SHP77 (cell line): ENCODE data around the gene METTL16.
"Not testable (repeated sequence)": the region's sequence is repeated elsewhere in the genome, so short reads cannot be mapped to it uniquely, and the experiment has no call there.

ENCODE experiments used
- DNase-seq, 2 experiments: peaks; one replicate each; lab custom pipeline; 2025; lab: John Stamatoyannopoulos, UW

METTL16 gene

DNA sequence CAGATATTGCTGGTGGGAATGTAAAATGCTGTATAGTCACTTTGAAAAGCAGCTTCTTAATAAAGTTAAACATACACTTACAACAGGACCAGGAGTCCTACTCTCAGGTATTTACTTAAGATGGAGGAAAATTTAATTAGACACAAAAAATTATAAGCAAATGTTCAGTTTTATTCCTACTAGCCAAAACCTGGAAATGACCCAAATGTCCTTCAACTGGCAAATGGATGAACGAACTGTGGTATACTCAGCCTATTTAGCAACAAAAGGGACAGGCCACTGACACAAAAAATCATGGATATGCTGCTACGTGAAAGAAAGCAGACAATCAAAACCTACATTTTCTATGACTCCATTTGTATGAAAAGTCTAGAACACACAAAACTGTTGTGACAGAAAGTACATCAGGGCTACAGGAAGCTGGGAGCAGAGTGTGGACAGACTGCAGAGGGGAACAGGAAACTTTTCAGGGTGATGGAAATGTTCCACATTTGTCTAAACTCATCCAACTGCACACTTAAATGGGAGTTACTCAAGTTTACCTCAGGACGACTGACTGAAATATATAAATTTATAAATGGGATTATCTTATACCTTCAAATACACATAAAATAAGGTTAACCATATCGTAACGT, 61.6 kb downstream of the METTL16 start:
- DNase-seq, result no peak

DNA sequence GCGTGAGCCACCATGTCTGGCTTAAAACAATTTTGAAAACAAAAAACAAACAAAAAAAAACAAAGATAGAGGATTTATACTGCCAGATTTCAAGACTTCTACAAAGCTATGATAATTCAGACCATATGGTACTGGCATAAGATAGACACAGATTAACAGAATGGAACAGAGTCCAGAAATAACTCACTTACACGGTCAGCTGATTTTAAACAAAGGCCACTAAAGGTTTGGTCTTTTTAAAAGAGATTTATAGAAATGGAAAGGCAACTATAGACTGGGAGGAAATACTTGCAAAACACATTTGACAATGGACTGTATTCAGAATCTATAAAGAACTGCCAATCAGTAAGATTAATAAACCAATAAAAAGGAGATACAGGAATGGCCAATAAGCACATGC, 62.2 kb downstream of the METTL16 start:
- no peak for DNase-seq

DNA sequence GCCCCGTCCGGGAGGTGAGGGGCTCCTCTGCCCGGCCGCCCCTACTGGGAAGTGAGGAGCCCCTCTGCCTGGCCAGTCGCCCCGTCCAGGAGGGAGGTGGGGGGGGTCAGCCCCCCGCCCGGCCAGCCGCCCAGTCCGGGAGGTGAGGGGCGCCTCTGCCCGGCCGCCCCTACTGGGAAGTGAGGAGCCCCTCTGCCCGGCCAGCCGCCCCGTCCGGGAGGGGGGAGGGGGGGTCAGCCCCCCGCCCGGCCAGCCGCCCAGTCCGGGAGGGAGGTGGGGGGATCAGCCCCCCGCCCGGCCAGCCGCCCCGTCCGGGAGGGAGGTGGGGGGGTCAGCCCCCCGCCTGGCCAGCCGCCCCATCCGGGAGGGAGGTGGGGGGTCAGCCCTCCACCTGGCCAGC, 64.2 kb downstream of the METTL16 start:
- DNase-seq, result not testable (repeated sequence)

DNA sequence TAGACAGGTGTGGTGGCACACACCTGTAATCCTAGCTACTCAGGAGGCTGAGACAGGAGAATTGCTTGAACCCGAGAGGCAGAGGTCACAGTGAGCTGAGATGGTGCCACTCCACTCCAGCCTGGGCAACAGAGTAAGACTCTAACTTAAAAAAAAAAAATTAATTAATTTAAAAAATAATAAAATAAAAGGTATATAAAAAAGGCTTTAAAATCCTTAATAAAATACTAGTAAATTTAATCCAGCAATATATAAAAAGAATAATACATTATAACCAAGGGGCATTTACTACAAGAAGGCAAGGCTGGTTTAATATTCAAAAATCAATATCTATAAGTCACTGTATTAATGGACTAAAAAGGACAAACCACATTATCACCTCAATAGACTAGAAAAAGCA, 66.0 kb downstream of the METTL16 start:
- DNase-seq, result no peak

DNA sequence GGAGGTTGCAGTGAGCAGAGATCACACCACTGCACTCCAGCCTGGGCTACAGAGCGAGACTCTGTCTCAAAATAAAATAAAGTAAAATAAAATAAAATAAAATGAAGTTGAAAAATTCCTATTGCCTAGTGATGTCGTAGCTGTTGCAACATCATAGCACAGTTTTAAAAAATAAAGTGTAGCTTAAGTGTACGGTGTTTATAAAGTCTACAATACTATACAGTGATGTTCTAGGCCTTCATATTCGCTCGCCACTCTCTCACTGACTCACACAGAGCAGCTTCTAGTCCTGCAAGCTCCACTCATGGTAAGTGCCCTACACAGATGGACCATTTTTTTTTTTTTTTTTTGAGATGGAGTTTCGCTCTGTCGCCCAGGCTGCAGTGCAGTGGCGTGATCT, 67.3 kb downstream of the METTL16 start:
- no peak for DNase-seq

DNA sequence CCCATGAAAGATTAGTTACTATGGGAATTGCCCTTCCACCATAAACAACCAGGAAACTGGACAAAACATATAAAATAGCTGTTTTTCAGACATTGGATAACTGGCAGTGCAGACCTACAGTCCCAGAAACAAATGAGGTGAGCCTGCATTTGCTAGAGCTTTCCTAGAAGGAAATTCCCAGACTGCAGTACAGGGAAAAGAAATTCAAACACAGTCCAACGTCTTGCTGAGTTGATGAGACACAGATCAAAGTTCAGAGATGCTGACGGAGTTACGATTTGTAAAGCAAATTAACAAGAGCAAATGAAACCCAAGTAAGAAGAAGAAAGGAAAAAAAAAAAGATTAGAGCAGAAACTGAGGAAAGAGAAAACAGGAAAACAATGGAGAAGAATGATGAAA, 69.5 kb downstream of the METTL16 start:
- DNase-seq, result no peak

DNA sequence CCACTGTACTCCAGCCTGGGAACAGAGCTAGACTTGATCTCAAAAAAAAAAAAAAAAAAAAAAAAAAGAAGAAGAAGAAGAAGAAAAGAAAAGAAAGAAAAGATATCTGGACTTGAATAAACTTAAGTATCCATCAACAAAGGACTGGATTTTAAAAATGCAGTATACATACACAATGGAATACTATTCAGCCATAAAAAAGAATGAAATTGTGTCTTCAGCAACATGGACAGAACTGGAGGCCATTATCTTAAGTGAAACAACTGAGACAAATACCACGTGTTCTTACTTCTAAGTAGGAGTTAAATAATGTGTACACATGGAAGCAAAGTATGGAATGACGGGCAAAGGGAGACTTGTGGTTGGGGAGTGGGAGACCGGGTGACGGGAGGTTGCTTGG, 70.8 kb downstream of the METTL16 start:
- no peak for DNase-seq

DNA sequence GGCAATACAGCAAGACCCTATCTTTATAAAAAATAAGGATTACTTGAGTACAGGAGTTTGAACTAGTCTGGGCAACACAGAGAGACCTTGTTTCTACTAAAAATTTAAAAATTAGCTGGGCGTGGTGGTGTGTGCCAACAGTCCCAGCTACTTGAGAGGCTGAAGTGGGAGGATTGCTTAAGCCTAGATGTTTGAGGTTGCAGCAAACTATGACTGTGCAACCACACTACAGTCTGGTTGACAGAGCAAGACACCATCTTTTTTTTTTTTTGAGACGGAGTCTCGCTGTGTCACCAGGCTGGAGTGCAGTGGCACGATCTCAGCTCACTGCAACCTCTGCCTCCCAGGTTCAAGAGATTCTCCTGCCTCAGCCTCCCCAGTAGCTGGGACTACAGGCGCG, 71.7 kb downstream of the METTL16 start:
- DNase-seq, result not testable (repeated sequence)

DNA sequence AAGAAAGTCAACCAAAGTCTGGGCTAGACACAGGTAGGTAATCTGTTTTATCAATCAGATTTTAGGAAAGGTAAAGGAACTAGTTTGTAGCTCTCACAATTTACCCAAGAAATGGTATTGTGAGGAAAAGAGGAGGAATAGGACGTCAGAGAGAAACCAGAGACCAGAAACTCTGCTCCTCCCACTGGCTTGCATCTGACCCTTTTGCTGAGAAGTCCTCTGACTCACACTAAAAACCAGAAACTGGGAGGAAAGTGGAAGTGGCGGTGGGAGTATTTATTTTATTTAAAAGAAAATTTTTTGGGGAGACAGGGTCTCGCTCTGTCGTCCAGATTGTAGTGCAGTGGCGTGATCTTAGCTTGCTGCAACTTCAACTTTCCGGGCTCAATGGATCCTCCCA, 72.9 kb downstream of the METTL16 start:
- DNase-seq, result no peak

DNA sequence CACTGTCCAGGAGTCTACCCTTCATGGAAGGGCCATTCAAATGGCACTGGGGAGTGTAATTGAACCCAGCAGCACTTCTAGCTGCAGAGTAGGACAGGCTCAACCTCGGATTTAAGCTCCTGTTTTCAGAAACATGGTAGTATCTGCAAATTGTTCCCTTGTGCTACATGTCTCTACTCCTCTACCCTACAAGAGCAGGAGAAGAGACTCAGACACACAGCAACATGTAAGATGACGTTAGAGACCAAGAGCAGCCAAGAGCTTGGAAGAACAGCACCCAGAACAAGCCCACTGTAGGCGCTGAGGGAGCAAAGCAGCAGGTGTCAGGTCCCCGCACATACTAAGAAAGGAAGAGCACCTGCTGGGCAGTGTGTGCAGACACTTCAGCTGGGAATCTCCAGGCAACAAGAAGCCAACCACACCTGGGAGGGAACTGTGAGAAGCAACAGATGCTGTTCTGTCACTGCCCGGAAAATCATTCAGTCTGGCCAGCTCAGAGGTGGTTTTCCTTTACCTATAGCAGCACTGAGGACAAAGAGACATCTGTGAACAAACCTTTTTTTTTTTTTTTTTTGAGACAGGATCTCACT, 75.3 kb downstream of the METTL16 start:
- peak; percentile 95 to 97 for DNase-seq

DNA sequence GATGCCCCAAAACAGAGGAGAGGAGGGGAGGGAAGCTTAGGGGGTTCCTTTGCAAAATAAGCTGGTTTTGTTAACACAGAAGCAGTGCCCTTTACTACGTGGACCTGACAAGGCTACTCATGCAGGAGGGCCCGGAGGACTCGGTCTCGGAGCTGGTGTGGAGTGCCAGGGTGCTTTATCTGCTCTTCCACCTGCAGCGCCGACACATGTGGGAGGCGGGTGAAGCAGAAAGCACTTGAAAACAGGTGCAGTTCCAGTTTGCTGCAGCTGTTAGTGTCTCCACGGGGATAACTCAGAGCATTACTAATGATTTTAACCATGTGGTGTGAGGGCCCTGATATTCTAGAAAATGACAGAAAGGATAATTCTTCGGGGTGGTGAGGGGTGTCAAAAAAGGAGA, 75.8 kb downstream of the METTL16 start:
- peak; percentile 94 to 95 for DNase-seq

DNA sequence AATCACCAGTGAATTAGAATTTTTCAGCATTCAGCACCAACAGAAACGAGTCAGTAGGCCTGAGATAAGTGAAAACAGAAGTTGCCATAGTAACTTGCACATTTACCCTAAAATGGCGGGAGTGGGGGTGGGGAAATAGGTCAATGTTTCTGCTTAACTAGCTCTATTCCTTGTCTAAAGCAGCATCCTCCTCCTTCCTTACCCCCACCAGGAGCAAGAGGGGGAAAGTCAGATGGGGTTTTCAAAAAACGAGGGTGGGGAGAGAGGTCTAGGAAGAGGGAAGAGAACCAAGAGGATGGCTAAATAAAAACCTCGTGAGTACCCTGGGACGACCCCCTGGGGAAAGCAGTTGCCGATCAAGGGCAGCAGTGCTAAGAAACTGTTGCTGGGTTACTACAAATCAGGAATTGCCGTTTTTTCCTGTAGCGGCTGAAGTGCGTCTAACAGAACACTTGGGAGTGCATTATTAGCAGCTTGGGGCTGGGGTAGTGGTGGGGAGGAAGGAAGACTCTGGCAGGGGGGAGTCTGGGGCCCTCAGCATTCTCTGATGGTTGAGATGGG, 76.4 kb downstream of the METTL16 start:
- no peak for DNase-seq

DNA sequence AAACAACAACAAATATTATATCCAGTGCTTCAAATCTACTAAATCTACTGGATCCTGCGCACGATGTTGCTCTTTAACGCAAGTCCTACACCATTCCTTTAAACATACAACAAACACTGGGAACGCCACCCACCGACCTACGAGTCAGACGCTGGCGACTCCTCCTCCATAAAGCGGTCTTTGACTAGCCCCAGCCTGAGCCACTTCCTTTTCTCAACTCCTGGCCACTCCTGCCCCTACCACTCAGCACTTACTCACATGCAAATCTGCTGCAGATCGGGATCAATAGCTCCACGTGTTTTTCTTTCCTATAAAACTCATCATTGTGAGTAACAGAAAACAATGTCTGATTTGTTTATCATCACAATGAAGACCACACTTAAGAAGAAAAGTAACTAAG, 78.0 kb downstream of the METTL16 start:
- DNase-seq, result no peak

DNA sequence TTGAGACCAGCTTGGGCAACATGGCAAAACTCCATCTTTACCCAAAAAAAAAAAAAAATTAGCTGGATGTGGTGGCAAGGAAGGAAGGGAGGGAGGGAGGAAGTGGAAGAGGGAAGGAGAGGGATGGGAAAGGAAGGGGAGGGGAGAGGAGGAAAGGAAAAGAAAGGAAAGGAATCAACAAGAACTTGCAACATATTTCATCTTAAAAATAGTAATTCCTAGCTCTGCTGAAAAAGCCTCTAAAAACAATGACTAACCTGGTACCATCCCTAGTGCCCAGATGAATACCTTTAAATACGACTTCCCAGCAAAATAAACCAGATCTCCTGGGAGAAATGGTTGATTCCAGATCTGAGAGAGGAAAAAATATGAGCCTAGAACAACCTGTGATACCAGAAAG, 83.8 kb downstream of the METTL16 start:
- no peak for DNase-seq

DNA sequence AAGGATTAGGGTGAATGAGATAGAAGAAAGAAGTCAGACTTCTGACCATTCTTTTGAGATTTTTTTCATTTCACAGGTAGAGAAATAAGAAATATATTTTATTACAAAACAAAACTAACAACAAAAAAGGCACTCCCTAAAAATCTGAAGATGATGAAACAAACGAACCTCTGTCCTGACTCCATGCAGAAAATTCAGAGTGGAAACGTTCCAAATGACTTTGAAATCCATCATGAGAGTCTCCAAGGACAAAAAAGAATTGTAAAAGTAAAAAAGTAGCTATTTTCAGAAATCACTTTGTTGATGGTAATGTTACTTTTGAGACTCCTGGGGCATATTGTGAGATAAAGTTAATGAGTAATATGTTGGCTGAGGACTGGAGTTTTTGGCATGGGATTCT, 84.5 kb downstream of the METTL16 start:
- no peak for DNase-seq

DNA sequence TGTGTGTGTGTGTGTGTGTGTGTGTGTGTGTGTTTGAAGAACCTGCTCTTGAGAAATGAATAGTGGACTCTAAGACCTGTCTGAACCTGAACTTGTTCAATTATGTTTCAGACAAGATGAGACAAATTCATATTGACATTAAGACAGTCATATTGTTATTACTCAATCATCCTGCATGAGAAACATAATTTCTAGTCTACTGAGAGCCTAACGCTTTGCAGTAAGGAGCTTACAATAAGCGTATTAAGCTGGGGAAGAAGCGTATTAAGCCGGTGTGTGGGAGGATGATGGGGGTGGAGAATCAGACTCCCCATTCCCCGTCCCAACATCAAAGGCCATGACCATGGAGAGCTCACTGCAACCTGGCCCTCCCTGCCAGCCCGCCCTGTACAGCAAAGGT, 88.4 kb downstream of the METTL16 start:
- DNase-seq, result no peak

DNA sequence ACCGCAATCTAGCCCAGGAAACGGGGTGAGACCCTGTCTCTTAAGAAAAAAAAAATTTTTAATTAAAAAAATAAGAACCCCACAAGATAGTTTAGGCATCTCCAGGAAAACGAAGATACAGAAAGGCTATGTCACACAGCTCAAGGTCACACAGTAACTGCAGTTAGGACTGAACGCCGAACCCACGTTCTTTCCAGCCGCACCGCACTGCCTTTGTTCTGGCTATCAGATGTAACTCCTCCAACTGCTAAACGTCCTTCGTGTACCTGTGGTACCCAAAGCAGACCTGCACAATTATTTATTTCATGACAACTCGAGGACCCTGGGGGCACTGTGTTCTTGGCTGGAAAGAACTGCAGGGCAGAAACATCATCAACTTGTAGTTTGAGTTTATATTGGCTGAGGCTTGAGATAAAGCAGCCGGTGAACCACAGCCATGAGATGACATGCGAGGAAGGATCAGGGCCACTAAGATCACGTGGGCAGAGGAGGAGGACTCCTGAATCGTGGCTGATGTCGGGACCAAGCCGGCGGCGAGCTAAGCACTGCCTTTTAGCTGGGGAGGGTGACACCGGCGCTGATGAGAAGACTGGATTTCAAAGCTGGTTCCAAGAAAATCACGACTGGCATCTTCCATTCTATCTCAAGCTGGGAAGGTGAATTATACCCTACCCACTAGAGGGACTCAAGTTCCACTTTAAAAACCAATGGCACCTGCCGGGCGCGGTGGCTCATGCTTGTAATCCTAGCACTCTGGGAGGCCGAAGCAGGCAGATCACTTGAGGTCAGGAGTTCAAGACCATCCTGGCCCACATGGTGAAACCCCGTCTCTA, 90.2 kb downstream of the METTL16 start:
- peak in 1 of 2 experiments; percentile 13 for DNase-seq

DNA sequence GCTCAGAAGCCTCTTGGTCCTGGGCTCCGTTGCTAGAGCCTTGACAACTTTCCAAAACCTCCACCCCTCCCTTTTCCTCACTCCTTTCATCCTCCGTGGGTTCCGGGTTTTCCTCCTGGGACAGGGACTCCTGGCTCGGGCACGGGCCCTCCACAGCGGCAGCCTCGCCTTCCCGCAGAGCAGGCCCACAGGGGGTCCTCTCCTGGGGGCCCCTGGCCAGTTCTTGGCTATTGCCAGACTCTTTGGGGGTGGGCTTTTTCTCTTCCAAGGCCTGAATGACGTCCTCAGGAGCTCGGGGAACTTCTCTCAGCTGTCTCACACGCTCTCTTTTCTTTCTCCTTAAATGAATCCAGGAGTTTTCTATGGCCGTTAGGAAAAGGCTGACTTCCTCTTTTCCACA, 91.5 kb downstream of the METTL16 start:
- no peak for DNase-seq

DNA sequence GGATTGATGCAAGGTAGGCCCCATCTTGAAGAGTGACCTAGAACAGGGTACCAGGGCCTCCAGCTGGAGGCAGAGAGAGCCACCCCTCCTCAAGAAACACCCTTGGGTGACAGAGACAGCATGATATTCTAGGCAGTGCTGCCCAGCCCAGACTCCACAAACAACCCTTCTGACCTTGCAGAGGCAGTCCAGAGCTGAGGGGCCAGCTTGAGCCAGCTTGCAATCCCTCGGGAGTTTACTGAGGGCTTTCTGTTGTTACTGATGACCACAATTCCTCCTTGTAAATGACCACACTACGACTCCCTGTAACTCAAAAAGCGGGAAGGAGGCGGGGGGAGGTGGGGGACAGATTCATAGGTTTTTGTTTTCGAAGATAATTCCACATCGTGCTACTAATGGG, 92.2 kb downstream of the METTL16 start:
- DNase-seq, result no peak

DNA sequence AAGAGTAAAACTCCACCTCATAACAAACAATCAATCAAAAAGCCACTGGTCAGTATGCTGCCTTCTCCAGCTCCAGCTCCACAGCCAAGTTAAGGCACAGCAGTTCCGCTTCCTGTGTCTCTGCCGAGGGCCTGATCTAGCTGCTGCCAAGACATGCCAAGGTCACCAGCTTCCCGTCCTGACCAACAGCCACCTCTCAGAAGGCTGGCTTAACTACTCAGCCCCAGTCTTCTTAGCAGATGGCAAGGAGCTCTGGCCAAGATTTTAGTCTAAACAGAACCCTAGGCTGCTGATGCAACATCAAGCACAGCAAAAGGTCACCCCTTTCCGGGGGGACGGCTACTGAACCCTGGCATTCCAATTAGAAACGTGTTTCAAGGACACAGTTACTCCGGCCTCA, 93.1 kb downstream of the METTL16 start:
- no peak for DNase-seq

DNA sequence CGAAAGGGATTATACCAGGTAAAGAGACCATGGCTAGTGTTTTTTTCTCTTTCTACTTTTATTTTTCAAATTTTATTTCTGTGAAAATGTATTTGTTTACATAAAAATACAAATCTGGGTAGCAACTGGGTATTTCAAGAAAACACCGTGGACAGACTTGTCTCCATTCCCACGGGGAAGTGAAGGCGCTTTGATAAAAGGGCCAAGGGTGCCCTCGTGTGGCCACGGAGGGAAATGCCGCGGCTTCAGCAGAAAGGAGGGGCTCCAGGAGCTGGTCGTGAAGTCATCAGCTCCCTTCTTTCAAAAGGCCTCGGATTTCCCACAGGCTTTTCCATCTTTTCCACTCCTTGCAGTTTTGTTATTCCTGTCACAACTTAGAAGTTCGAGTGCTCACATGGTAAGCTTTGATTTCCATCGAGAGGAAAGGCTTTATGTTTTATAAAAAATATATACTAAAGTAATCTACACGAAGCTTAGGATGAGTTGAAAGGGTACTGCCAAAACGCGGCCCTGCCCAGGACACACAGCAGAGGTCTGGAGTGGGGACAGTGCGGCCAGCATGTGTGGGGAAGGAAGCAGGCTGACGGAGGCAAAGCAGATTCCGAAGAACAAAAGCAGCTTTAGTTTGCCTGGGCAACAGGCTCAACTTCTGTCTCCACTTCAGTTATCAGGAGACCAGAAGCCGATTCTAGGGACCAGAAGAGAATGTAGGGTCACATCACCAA, 95.5 kb downstream of the METTL16 start:
- peak; percentile 65 to 69 for DNase-seq

DNA sequence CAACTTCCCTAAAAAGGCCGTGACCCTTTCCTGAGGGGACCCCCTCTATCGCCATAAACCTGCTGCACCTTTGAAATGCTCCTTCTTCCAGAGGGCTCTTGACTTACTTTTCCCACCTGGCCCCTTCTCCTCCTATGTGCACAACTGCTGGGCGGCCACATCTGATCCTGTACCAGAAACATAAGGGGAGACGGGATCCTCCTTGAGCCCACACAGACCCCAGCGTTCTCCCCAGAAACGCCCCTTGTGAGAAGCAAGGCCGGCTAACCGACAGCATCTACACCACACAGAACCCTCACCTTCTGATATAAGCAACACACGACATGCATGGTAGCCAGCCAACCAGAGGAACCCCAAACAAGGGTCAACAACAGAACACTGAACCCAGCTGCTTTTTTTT, 96.6 kb downstream of the METTL16 start:
- no peak for DNase-seq
